ENCODE measurements around the gene ZNF488. TPM values are rescaled to one million over a fixed set of nuclear protein-coding genes. Genes with fewer than 3 reads are reported as not detected.

Gene ZNF488
- total and polyA plus RNA-seq, 10 of the 15 experiments (the other 5 are each of a cell fraction or from before 2014, with no cell fraction given) = not detected

DNA sequence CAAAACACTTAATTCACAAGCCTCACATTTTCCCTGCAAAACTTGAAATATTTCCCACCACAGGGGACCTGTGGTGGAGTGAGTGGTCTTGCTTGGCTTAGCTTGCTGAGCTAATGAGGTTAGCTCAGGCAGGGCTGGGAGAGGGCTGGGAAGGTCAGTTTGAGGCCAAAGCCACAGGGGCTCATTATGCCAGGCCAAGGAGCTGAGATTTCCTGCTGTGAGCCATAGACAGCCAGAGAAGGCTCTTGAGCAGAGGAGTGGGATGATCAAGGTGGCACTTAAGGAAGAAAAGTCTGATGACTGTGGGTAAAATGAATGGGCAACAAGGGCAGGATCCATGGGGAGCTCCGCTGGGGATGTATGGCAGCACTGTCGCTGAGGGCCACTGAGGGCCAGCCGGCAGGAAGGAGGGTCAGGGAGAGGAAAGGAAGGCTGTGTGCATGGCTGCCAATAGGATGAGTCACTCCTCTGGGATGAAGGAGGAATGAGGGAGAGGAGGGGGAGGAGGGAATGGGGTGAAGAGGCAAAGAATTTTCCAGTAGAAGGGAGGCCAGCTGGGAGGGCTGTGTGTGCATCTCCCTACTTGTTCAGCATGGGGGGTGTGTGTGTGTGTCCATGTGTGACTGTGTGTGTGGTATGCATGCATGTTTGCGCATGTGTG is 18.7 kb upstream of the ZNF488 start:
- in situ Hi-C loops (cut with MboI) (no loop called here), intact Hi-C loops (cut with micrococcal nuclease; ENCODE audit: unreplicated experiment) (no loop called here)
- TF ChIP-seq, protein P1, sequence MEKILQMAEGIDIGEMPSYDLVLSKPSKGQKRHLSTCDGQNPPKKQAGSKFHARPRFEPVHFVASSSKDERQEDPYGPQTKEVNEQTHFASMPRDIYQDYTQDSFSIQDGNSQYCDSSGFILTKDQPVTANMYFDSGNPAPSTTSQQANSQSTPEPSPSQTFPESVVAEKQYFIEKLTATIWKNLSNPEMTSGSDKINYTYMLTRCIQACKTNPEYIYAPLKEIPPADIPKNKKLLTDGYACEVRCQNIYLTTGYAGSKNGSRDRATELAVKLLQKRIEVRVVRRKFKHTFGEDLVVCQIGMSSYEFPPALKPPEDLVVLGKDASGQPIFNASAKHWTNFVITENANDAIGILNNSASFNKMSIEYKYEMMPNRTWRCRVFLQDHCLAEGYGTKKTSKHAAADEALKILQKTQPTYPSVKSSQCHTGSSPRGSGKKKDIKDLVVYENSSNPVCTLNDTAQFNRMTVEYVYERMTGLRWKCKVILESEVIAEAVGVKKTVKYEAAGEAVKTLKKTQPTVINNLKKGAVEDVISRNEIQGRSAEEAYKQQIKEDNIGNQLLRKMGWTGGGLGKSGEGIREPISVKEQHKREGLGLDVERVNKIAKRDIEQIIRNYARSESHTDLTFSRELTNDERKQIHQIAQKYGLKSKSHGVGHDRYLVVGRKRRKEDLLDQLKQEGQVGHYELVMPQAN (conservative IDR thresholded peaks at IDR 0.05) = no peak
- no peak for TF ChIP-seq GABPA (IDR thresholded peaks at IDR 0.05; ENCODE audit: low read depth)
- Histone ChIP-seq H3K79me2 (ENCODE audit: control insufficient read depth, insufficient read depth, low read length) (no peaks in the 10 kb centered on the region), H3K27me3 (replicated peaks in 1 of 2; ENCODE audit: control insufficient read depth in 2 of 2, insufficient read depth in 2 of 2, low read length in 1 of 2) (no peaks in the 10 kb centered on the region; a peak in 1 of 4 replicates), H3K36me3 (ENCODE audit: control insufficient read depth in 2 of 2, insufficient read depth in 2 of 2, low read length in 1 of 2) (no peaks in the 10 kb centered on the region), H3K27ac (ENCODE audit: control insufficient read depth, insufficient read depth) (no peak overlapping the region), H3K4me2 (ENCODE audit: control insufficient read depth, insufficient read depth) (no peak overlapping the region), H3K9me3 (replicated peaks; ENCODE audit: control insufficient read depth, insufficient read depth, low read length) (no peaks in the 10 kb centered on the region; the same call in 2 of the 3 replicates), H2AFZ (ENCODE audit: control insufficient read depth, low read depth, low read length) (no peak overlapping the region), H3K9ac (ENCODE audit: control insufficient read depth, insufficient read depth, low read length) (no peak overlapping the region), H3K4me3 (no peak overlapping the region), H4K20me1 (ENCODE audit: control insufficient read depth, insufficient read depth) (no peaks in the 10 kb centered on the region), H3K4me1 (ENCODE audit: control insufficient read depth, insufficient read depth, low read length) (no peaks in the 10 kb centered on the region)
- SMC1A ChIA-PET (ENCODE audit: uncharacterized antibody, unreplicated experiment) = no interaction called here
- FAIRE-seq = no peak
- POLR2A ChIA-PET = no interaction called here
- BruUV-seq (replicated peaks) = no TSS peak
- no peak for ATAC-seq
- CTCF ChIA-PET = no interaction called here
- WGBS (ENCODE audit: insufficient coverage, insufficient replicate concordance, low lambda C conversion rate, missing lambda C conversion rate) = 31% methylated on average over 4 of the region's 4 CpGs
- DNase-seq (ENCODE audit: low read depth, low spot score) = no peak
- RAD21 ChIA-PET (ENCODE audit: unreplicated experiment) = no interaction called here

DNA sequence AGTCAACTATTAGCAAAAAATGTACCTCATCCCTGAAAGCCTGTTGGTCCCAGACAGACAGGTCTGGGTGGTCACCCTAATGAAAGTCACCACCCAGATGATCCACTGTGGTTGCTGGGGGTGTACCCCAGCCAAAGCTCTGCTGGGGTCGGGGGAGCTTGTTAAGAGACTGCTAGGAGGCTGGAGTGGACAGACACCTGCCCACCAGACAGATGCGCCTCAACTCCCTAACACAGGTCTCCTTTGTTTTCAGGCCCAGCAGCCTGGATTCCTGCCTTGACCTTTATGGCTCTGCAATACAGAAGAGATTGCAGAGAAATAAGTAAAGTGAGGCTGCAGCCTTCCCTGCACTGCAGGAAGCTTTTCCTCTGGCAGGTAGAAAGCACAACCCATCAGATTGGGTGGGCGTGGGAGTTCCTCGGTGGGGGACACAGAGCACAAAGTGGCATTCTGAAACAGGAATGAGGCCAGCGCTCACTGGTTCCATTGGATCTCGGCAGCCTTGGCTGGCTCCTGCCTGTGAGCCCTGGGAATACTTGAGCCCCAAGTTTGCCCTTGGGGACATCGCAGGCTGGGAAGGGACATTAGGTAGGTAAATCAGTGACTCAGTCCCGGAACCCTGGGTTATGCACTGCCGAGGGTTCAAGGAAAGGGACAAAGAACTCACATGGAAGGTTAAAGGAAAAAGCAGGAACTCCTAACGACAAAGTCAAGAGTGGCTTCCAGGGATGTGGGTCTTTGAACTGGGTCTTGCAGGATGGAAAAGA is 18.0 kb upstream of the ZNF488 start:
- no peak for FAIRE-seq
- Histone ChIP-seq H3K4me3 (no peak overlapping the region), H3K4me1 (ENCODE audit: control insufficient read depth, insufficient read depth, low read length) (no peaks in the 10 kb centered on the region), H3K79me2 (ENCODE audit: control insufficient read depth, insufficient read depth, low read length) (no peaks in the 10 kb centered on the region), H3K4me2 (ENCODE audit: control insufficient read depth, insufficient read depth) (no peak overlapping the region), H3K9me3 (replicated peaks; ENCODE audit: control insufficient read depth, insufficient read depth, low read length) (no peaks in the 10 kb centered on the region; the same call in 2 of the 3 replicates), H3K27ac (ENCODE audit: control insufficient read depth, insufficient read depth) (no peak overlapping the region), H3K9ac (ENCODE audit: control insufficient read depth, insufficient read depth, low read length) (no peak overlapping the region), H3K27me3 (replicated peaks in 1 of 2; ENCODE audit: control insufficient read depth in 2 of 2, insufficient read depth in 2 of 2, low read length in 1 of 2) (no peaks in the 10 kb centered on the region; a peak in 1 of 4 replicates), H4K20me1 (ENCODE audit: control insufficient read depth, insufficient read depth) (no peaks in the 10 kb centered on the region), H3K36me3 (ENCODE audit: control insufficient read depth in 2 of 2, insufficient read depth in 2 of 2, low read length in 1 of 2) (no peaks in the 10 kb centered on the region), H2AFZ (ENCODE audit: control insufficient read depth, low read depth, low read length) (no peak overlapping the region)
- in situ Hi-C loops (cut with MboI) (no loop called here), intact Hi-C loops (cut with micrococcal nuclease; ENCODE audit: unreplicated experiment) (no loop called here)
- ChIA-PET SMC1A (ENCODE audit: uncharacterized antibody, unreplicated experiment) (no interaction called here), CTCF (no interaction called here), RAD21 (ENCODE audit: unreplicated experiment) (no interaction called here), POLR2A (no interaction called here)
- DNase-seq (ENCODE audit: low read depth, low spot score) = no peak
- BruUV-seq (replicated peaks) = no TSS peak
- ATAC-seq = no peak
- 37% methylated on average over 10 of the region's 10 CpGs for whole genome bisulfite sequencing (ENCODE audit: insufficient coverage, insufficient replicate concordance, low lambda C conversion rate, missing lambda C conversion rate)
- TF ChIP-seq MEF2A (IDR thresholded peaks at IDR 0.05; ENCODE audit: insufficient read depth, low read depth, low read length) = no peak
- TF ChIP-seq TCF7 (IDR thresholded peaks at IDR 0.05; ENCODE audit: borderline replicate concordance) = no peak
- TF ChIP-seq MYB (IDR thresholded peaks at IDR 0.05; ENCODE audit: borderline replicate concordance, low read depth, low read length) = no peak
- no peak for TF ChIP-seq CHD4 (IDR thresholded peaks at IDR 0.05)
- no peak for TF ChIP-seq NR2C1 (IDR thresholded peaks at IDR 0.05)
- TF ChIP-seq NR2F1 (conservative IDR thresholded peaks at IDR 0.05) = no peak
- TF ChIP-seq, protein P2, sequence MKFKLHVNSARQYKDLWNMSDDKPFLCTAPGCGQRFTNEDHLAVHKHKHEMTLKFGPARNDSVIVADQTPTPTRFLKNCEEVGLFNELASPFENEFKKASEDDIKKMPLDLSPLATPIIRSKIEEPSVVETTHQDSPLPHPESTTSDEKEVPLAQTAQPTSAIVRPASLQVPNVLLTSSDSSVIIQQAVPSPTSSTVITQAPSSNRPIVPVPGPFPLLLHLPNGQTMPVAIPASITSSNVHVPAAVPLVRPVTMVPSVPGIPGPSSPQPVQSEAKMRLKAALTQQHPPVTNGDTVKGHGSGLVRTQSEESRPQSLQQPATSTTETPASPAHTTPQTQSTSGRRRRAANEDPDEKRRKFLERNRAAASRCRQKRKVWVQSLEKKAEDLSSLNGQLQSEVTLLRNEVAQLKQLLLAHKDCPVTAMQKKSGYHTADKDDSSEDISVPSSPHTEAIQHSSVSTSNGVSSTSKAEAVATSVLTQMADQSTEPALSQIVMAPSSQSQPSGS (IDR thresholded peaks at IDR 0.05; ENCODE audit: low read length) = no peak
- TF ChIP-seq SPI1 (IDR thresholded peaks at IDR 0.05; ENCODE audit: borderline replicate concordance, insufficient read depth, low read depth, low read length) = no peak
- no peak for TF ChIP-seq HDGF (IDR thresholded peaks at IDR 0.05)
- no peak for TF ChIP-seq CREB1 (IDR thresholded peaks at IDR 0.05; ENCODE audit: low read depth)
